DOHH2 (cell line): ENCODE results near the gene CYTH1.

Experiments
- CTCF ChIP-seq: fragments of 200-600 bp; sonication (generic); IDR thresholded peaks from one replicate; pipeline ENCODE4 v1.5.1; 2014; ENCODE audit warnings: antibody characterized with exemption, mild to moderate bottlenecking, low read depth, low read length; ENCODE audit not compliant: poor library complexity, severe bottlenecking
- EZH2phosphoT487 ChIP-seq: fragments of 200-600 bp; sonication (generic); IDR thresholded peaks from 2 replicates; pipeline ENCODE4 v1.6.1; 2017; ENCODE audit warnings: borderline replicate concordance, mild to moderate bottlenecking, antibody characterized with exemption, low read length, moderate library complexity, mixed read lengths

DNA sequence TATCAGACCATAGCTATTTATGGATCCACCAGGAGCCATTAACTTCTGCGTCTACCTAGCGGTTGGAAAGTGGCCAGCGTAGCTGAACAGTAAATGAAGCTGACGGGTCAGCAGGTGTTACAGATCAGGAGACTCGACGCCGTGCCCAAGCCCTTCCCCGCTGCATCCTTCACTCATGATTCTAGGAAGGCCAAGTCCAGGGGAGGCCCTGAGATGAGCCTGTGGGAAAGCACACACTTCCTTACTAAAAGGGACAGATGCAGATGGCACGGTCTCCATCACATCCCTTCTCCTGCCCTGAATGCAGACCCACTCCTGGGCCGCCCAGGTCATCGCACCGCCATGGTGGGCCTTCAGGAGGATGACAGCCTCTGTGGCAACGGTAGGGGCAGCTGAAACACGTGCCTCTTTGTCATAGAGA lies 137.1 kb downstream of the CYTH1 start:
- no peak for TF ChIP-seq CTCF
- no peak for TF ChIP-seq EZH2phosphoT487
